Spleen (tissue), 7 donors: ENCODE measurements around the gene PSMA7.

ENCODE experiments used
- CTCF ChIP-seq, 11 experiments: fragments of 200-600 bp in 7 of 11; fragments of 450-650 bp in 4 of 11; sonication (generic) in 4 of 11; IDR thresholded peaks in 8 of 11; conservative IDR thresholded peaks in 3 of 11; 1 replicate in 7 of 11; 2 replicates in 4 of 11; pipeline versions ENCODE4 v1.4.0 to v1.8.0; 2016 to 2021; ENCODE audit warnings: antibody characterized with exemption in 11 of 11, inconsistent platforms in 4 of 11, mild to moderate bottlenecking in 1 of 11
- POLR2A ChIP-seq, 3 donors: fragments of 450-650 bp; IDR thresholded peaks; one replicate each; pipeline ENCODE4 v1.5.1; 2017; ENCODE audit warnings: antibody characterized with exemption in 3 of 3, mild to moderate bottlenecking in 1 of 3
- POLR2AphosphoS5 ChIP-seq, 3 donors: sonication (generic); formaldehyde crosslinking; IDR thresholded peaks; one replicate each; pipeline ENCODE4 v1.5.1; 2017; ENCODE audit warnings: antibody characterized with exemption in 3 of 3
- donor health status: DM: no; HTN: no; CAD: no; lungs with moderate emphysema.
- donor health status: DM: no; HTN: no; CAD: no.
- donor health status: DM: no; HTN: no; CAD: no.

GRCh38 chr20:62123450-62124118 lies 19.6 kb downstream of the PSMA7 start:
- TF ChIP-seq CTCF (IDR thresholded peaks at IDR 0.05 in 8 of 11, conservative IDR thresholded peaks at IDR 0.05 in 3 of 11) (no peak), POLR2A (IDR thresholded peaks at IDR 0.05) (no peak), POLR2AphosphoS5 (IDR thresholded peaks at IDR 0.05) (no peak)
